Bone marrow (tissue), 2 donors: Measurements from ENCODE around the gene METAP1D.
A peak's percentile ranks its signal among the peaks of the same experiment; 100 is the strongest.
"Not testable (repeated sequence)": the region's sequence is repeated elsewhere in the genome, so short reads cannot be mapped to it uniquely, and the experiment has no call there.

Source experiments
- DNase-seq, 2 donors: peaks; one replicate each; lab custom pipeline; 2025; lab: John Stamatoyannopoulos, UW

Gene METAP1D

GRCh38 chr2:172102391-172103359 is 102.9 kb downstream of the METAP1D start, which contains the start of gene DLX2:
Gene DLX2 (minus strand): TSS chr2:172102900. CDS start chr2:172102538, 362 bp downstream.
- peak in 1 of 2 donors; percentile 71 for DNase-seq

DNA sequence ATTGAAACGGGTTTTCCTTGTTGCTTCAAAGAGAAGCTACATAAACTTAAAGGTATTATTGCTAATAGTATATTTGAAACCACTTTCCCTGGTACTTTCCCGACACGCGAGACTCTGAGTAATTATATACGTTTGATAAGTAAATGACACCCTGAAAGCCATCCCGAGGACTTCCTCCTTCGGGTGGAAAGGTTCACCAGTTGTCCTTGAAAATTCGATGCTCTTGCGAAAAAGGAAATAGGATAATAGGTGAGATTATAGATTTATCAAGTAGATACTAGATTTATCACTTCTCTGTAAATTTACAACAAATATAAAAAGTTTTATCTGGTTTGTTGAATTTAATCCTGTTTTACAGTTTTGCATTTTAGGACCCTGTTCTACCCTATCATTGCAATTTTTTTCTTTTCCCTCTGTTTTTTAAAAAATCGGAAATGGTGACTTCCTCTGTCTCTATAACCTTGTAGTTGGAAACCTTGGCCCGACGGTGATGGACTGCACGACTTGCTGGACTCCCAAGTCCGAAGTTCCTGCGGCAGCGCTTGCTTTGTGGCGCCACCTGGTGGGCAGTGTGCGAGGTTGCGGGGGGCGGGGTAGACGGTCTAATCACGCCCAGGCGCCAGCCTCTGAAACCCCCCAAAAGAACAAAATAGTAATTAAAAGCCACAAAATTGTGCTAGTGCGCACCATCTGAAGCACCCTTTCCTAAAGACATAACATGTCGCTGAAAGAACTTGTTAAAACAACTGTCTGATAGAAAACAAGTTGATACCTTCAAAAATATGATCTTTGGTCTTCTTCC is 103.9 kb downstream of the METAP1D start:
- DNase-seq = peak in 1 of 2 donors; percentile 60

DNA sequence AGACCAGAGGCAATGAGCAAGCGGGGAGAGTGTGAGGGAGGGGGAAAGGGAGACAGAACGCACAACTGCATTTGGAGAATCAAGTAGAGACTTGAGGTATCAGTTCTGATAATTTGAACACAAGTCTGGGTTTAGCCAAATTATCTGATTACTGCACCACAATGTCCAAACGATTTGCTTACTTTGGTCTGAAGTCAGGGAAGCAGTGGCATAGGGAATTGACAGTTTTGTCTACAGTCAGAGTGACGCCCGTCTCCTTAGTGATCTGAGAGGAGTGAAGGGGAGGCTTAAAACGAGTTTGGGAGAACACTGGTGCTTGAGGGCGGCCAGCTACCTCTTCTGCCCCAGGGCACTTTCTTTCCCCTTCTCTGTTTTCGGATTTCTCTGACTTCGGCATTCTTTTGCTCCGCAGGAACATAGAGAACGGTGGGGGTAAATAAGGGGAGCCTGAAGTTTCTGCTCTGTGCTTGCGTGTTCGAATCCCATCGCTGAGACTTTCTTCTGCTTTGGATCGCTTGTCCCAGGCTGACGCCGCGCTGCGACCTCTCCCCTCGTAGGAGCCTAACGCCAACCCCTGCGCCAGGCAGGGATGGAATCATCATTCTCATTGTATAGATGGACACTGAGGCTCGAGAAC is 105.8 kb downstream of the METAP1D start:
- DNase-seq = no peak

GRCh38 chr2:172106108-172106961 is 106.6 kb downstream of the METAP1D start:
- DNase-seq = peak in 1 of 2 donors; percentile 32

GRCh38 chr2:172107690-172108586 is 108.2 kb downstream of the METAP1D start:
- DNase-seq = no peak

GRCh38 chr2:172108587-172108930 is 108.8 kb downstream of the METAP1D start:
- no peak for DNase-seq

GRCh38 chr2:172109256-172109987 is 109.7 kb downstream of the METAP1D start:
- DNase-seq = no peak

- no peak for DNase-seq
Observed at GRCh38 chr2:172109988-172110811, 110.4 kb downstream of the METAP1D start.

GRCh38 chr2:172113617-172114016 is 113.9 kb downstream of the METAP1D start:
- DNase-seq = no peak

- not testable (repeated sequence) for DNase-seq
Observed at GRCh38 chr2:172114176-172114575, 114.4 kb downstream of the METAP1D start.

- no peak for DNase-seq
Observed at GRCh38 chr2:172114579-172114978, 114.8 kb downstream of the METAP1D start.

DNA sequence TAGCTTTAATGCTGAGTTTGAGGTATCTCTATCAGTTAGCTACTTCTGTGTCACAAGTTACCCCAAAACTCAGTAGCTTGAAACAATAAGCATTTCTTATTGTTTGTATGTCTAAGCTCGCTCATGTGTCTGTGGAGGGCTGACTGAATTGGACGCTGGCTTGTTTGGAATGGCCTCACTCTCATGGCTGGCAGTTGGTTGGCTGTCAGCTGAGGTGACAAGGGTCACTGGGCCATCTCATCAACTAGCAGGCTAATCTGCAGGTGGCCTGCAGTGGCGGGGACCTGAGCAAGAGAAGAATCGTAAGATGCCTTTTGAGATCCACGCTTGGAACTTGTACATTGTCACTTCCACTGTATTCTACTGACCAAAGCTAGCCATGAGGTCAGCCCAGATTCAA is 116.4 kb downstream of the METAP1D start:
- no peak for DNase-seq

- DNase-seq = no peak
Observed at GRCh38 chr2:172119089-172119488, 119.3 kb downstream of the METAP1D start.

GRCh38 chr2:172120118-172120517 is 120.4 kb downstream of the METAP1D start:
- DNase-seq = no peak

GRCh38 chr2:172128484-172128883 is 128.7 kb downstream of the METAP1D start:
- DNase-seq = no peak

- DNase-seq = no peak
Observed at GRCh38 chr2:172129404-172129803, 129.7 kb downstream of the METAP1D start.
